NCI-H1092 treated with DMSO at 0.1 percent for 48 hours (cell line): ENCODE results near the gene CLSTN1.
"Not testable (repeated sequence)": the region's sequence is repeated elsewhere in the genome, so short reads cannot be mapped to it uniquely, and the experiment has no call there.

ENCODE experiments used
- DNase-seq: peaks from one replicate; lab custom pipeline; 2025; lab: John Stamatoyannopoulos, UW

The CLSTN1 gene

DNA sequence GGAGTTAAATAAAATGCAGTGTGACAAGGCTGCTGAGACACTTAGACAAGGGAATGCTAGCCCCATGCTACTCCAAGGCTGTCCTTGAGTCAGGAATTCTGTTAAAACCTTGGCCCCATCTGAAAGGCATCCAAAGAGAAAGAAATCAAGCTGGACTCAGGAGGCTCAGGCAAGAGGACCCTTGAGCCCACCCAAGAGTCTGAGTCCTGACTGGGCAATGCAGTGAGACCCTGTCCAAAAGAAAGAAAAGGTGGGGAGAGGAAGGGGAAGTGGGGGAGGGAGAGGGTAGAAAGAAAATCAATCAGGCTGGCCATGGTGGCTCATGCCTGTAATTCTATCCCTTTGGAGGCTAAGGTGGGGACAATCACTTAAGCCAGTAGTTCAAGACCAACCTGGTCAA is 26.7 kb downstream of the CLSTN1 start:
- no peak for DNase-seq

DNA sequence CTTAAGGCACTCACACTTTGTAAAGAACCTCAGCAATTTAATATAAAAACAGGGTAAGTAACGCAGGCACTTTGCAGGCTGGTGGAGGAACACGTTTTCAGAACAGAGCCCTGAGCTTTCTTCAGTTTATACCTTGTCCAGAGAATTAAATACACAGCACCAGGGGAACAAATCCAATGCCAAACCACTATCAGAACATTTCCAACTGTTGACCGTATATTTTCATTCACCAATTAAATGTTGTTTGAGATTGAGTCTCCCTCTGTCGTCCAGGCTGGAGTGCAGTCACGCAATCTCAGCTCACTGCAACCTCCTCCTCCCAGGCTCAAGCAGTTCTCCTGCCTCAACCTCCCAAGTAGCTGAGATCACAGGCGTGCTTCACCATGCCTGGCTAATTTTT is 29.7 kb downstream of the CLSTN1 start:
- no peak for DNase-seq

DNA sequence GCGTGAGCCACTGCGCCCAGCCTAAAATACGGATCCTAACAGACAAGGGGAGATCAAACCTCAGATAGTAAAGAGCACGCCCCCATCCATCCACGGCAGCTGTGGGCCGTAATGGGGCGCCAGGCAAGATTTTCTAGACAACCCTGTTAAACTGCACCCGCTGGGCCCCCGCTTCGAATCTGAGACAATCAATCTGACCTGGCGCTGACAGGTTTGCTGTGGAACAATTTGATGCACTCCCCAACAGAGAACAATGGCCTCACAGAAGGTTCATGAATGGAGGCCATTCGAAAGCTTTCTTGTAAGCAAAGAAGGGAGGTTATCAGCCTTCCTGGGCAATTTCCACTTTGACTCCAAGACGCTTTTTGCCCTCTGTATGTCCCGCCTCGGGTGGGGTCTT is 30.5 kb downstream of the CLSTN1 start:
- DNase-seq, result no peak

DNA sequence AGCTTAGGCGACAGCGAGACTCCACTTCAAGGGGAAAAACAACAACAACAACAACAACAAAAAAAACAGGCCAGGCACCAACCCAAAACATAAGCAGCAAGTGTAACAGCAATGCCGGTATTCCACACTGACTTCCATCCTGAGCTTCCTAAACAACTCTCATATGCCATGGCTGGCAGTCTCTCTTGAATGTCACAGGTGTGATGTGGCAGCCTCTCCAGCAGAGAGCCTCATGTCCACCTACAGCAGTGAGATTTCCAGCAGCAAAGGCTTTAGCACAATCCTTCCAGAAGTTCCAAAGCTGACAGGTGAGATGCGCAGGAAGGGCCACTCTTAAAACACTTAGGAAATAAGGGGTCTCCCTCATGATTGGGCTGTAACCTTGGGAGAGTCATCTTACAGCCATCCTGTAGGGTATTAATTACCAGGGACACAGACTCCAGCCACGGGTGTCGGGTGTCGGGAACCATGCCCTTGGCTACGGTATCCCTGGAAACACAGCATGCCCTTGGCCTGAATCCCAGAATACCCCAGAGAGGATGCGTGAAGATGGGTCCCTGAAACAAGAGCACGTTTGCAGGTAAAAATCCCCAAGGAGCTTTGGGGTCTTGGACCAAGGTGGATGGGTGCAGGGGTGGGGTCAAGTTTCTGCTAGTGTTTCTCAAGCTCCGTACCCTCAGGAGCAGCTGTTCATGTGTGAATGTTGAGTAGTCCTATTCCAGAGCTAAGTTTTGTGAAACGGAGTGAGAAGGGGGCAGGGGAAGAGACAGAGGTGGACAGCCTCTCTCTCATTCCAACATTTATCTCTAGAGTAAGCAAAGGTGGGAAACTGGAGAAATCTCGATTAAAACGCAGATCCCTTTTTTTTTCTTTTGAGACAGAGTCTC is 31.4 kb downstream of the CLSTN1 start:
- DNase-seq, result peak; percentile 99

DNA sequence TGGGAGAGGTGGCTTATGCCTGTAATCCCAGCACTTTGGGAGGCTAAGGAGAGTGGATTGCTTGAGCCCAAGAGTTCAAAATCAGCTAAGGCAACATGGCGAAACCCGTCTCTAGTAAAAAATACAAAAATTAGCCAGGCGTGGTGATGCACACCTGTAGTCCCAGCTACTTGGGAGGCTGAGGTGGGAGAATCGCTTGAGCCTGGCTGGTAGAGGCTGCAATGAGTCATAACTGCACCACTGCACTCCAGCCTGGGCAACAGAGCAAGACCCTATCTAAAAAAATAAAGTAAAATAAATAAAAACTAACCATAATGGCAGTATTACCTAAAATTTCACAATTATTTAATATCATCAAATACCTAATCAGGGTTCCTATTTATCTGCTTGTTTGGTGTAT is 34.1 kb downstream of the CLSTN1 start:
- DNase-seq, result not testable (repeated sequence)

DNA sequence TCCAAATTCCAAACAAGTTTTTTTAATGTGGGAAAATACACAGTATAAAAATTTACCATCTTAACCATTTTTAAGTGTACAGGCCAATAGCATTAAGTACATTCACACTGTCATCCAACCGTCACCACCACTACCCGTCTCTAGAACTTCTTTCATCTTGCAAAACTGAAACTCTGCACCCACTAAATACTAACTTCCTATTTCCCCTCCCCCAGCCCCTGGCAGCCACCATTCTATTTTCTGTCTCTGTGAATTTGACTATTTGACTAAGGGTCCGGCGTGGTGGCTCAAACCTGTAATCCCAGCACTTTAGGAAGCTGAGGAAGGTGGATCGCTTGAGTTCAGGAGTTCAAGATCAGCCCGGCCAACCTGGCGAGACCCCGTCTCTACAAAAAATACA is 36.1 kb downstream of the CLSTN1 start:
- DNase-seq, result no peak

DNA sequence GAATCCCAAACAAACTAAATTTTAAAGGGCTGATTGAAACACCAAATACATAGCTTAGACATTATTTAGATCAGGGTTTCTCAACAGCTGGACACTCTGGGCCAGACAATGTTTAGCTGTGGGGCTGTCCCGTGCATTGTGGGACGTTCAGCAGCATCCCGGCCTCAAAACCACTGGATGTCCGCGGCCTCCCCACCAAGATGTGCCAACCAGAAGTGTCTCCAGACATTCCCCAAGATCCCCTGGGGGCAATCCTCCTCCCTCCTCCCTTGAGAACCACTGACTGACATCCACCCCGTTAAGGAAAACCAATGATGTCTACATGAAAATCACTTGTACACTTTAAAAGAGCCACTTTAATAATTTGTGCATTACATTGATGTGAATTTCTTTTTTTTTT is 38.4 kb downstream of the CLSTN1 start:
- DNase-seq, result no peak

DNA sequence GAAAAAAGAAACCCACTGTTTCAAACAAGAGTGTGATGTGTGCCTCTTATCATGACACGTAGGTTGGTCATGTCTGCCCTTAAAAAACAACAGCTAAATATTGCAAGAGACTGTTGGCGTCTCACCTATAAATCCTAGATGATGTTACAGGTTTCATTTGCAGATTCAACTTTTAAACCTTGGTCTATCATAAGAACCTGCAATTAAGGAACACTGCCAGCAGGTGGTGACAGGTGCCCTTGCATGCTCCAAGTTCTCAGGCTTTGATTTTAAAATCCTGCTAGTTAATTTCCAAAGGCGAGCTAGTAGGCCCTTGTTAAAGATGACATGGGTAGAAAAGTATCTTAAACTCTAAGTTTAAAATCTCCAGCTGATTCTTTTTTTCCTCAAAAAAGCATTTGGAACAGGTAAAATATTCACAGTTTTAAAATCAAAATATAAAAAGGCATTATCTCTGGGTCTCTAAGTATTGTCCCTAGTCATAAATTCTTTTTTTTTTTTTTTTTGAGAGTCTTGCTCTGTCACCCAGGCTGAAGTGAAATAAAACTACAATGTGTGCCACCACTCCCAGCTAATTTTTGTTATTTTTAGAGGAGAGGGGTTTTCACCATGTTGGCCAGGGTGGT is 39.1 kb downstream of the CLSTN1 start:
- DNase-seq, result peak; percentile 59

DNA sequence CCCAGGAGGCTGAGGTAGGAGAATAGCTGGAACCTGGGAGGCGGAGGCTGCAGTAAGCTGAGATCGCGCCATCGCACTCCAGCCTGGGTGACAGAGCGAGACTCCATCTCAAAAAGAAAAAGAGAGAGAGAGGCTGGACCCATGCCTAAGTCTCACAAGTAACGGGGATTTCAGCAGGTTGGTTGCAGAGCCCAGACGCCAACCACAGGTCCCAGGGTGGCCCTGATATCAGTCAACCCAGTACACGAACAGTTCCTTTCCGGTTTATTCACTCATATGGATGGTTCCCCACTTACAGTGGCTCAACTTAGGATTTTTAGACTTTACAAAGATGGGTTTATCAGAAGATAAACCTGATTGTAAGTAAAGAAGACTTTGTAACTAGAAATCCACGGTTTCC is 40.9 kb downstream of the CLSTN1 start:
- no peak for DNase-seq

DNA sequence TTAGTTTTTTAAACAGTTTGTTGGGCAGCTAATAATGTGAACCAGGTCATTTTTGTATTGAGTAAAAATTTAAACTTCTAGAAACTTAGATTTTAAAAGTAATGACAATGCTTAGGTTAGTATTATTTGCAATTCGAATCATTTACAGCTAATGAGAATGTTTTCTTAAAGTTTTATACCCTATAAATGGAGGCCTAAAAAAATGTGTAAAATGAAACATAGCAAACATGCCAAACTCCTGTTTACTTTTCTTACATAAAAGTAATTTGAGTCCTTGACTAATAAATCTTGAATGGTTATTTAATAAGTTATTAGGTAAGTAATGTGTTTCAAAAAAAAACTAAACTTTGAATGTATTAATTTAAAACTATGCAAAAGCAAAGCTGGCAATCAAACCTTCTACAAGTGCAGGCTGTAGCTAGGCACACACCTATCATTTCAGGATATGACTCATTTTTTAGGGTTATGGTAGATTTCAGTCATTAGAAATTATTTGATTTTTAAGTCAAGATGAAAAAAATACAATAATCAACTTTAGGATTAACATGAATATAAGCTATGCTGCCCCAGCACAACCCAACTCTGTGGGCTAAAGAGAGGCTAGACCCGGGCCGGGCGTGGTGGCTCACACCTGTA is 41.5 kb downstream of the CLSTN1 start:
- no peak for DNase-seq

DNA sequence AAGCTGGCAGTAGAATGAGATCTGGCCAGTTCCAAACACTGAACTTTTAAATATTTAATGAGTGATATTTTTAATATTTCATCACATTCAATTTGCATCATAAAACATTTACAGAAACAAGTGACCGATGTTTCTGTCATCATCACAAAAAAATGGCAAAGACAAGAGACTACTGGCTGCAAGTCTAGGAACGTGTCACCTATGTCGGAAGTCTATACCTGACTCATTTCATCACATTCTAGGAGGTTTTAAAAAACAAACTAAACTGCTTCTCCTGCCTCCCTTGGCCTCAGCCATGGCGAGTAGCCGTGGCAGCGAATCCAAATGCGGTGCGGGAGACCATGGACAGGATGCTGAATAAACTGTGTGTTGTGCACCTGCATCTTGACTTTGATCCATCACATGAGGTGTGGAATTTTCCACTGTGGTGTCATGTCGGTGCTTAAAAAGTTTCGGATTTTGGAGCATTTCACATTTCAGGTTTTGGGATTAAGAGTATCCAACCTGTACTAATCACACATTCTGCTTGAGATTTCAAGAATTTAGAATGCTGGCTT is 43.1 kb downstream of the CLSTN1 start:
- no peak for DNase-seq

DNA sequence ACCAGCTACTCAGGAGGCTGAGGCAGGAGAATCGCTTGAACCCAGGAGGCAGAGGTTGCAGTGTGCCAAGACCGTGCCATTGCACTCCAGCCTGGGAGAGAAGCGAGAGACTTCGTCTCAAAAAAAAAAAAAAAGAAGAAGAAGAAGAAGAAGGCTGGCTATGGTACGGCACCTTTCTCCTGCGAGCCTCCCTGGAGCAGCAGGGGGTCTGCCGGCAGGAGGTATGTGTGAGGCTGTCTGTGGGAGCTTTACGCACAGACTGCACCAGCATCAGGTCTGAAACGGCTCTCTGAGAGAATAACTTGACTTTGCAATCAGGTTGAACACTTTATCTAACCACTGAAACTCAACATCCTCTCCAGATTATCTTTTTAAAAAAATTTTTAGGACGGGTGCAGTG is 44.9 kb downstream of the CLSTN1 start:
- no peak for DNase-seq

DNA sequence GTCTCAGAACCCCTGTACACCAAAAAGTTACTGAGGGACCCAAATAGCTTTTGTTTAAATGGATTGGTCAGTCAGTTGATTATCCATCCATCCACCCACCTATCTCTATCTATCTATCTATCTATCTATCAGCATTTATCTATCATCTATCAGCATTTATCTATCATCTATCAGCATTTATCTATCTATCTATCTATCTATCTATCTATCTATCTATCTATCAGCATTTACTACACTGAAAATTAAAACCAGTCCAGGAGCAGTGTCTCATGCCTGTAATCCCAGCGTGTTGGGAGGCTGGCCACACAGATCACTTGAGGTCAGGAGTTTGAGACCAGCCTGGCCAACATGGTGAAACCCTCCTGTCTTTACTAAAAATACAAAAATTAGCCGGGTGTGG is 47.1 kb downstream of the CLSTN1 start:
- DNase-seq, result no peak

DNA sequence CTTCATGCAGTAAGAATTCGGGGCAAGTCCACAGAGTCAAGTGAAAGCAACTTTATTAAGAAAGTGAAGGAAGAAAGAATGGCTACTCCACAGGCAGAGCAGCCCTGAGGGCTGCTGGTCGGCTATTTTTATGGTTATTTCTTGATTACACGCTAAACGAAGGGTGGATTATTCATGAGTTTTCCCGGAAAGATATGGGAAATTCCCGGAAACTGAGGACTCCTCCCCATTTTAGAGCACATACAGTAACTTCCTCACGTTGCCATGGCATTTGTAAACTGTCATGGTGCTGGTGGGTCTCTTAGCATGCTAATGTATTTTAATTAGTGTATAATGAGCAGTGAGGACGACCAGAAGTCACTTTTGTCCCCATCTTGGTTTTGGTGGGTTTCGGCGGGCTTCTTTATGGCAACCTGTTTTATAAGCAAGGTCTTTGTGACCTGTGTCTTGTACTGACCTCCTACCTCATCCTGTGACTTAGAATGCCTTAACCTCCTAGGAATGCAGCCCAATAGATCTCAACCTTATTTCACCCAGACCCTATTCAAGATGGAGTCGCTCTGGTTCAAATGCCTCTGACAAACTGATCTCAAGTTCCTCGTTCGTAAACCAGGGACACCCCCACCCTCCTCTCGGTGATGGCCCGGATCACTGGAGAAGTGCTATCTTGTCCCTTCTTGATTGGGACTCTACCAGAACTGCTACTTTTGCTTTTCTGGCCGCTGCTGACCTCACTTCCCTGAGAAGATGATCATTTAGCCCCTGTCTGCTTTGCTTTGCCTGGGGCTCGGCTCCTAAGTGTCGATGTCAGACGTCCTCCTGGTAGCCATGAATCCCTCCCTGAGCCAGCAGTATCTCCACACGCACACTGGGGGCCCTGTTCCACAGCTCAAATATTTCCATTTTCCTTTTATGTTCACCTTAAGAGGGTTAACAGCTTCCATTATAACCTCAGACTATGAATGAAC is 48.8 kb downstream of the CLSTN1 start:
- DNase-seq, result no peak

DNA sequence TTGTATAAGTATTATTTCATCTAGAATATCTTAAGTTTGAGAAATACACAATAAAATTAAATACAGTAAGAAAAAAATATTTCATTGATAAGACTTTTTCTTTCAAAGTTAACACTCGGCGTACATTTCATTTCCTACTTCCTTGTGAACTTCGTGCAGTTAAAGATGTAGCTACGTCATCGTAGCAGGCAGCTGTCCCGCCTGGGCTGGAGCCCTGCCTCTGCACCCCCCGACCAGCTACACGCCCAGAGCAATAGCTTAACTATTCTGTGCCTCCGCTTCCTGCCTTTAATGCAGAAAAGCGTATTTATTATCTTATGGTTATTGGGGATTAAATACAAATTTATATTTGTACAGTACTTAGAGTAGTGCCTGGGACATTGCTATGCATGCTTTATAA is 53.5 kb downstream of the CLSTN1 start:
- no peak for DNase-seq

DNA sequence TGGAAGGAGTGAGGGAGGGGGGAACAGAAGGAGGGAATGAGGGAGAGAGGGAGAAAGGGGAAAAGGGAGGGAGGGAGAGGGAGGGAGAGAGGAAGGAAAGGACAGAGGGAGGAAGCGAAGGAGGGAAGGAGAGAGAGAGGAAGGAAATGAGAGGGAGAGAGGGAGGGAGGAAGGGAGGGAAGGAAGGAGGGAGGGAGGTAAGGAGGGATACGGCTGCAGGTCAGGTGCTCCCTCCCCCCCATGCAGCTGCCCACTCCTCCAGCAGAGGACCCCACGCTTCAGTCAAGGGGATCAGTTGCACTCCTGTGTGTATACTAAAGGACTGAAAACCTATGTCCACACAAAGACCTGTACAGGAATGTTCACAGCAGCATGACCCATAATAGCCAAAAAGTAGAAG is 54.8 kb downstream of the CLSTN1 start:
- DNase-seq, result no peak

DNA sequence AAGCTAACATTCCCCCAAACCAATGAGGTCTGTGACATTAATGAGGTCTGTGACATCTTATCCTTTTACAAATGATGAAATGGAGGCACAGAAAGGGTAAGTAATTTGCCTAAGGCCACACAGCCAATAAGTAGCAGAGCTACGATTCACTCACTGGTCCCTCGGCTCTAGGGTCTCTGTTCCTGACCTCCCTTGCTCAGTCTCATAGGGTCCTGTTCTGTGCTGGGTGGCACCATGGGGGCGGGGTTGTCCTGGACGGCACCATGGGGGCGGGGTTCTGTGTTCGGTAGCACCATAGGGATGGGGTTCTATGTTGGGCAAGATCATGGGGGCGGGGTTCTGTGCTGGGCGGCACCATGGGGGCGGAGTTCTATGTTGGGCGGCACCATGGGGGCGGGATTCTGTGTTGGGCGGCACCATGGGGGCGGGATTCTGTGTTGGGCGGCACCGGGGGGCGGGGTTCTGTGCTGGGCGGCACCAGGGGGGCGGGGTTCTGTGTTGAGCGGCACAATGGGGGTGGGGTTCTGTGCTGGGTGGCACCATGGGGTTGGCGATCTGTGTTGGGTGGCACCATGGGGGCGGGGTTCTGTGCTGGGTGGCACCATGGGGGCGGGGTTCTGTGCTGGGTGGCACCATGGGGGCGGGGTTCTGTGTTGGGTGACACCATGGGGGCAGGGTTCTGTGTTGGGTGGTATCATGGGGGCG is 55.6 kb downstream of the CLSTN1 start:
- DNase-seq, result no peak

DNA sequence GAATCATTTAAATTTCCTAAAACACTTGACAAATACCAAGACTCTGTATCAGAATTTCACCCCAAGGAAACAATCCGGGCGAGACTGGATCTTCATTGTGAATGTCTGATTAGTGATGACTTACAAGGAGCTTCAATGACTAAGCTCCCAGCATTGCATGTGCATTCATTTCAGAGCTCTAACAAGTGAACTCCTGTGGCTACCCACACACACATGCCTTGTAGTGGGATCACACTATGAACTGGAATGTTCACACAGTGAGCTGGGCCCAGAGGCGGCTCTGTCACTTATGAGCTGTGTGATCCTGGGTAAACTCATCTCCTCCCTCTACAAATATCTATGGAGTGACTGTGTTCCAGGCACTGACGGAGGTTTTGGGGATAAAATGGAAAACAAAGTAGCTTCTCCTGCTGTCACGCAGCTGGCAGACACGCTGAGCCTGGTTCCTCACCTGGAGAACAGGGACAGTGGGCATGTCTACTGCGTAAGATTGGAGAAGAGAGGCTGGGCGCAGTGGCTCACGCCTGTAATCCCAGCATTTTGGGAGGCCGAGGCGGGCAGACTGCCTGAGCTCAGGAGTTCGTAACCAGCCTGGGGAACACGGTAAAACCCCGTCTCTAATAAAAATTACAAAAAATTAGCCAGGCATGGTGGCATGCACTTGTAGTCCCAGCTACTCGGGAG is 56.9 kb downstream of the CLSTN1 start:
- no peak for DNase-seq

DNA sequence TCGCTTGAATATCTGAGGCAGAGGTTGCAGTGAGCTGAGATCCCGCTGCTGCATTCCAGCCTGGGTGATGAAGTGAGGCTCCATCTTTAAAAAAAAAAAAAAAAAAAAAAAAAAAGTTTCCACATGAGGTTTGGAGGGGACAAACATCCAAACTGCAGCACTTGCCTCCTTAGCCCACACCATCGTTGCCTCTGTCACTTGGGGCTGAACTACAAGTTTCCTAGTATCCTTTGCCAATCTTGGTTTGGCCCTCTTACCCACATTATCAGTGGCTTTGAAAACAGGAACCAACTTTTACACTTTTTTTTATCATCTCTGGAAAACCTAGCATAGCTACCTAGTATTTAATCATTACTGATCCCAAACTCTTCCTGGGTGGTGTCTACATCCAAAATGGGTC is 59.2 kb downstream of the CLSTN1 start:
- DNase-seq, result no peak

DNA sequence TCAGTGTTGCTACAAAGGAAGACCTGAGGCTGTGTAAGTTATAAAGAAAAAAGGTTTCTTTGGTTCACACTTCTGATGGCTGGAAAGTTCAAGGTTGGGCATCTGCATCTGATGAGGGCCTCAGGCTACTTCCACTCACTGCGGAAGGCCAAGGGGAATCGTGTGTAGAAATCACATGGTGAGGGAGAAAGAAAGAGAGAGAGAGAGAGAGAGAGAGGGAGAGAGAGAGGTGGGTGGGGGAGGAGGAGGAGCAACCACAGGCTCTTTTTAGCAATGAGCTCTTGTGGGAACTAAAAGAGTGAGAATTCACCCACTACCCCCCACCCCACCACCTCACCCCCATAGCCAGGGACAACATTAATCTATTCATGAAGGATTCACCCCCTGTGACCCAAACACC is 59.9 kb downstream of the CLSTN1 start:
- DNase-seq, result no peak

DNA sequence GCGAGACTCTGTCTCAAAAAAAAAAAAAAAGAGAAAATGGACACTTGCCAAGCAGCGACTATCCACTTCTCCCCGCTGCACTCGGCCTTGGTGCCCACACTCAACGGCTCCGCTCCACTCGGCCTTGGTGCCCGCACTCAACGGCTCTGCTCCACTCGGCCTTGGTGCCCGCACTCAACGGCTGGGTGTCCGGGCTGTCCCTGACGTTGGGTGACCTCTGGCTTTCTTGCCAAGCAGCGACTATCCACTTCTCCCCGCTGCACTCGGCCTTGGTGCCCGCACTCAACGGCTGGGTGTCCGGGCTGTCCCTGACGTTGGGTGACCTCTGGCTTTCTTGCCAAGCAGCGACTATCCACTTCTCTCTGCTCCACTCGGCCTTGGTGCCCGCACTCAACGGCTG is 61.3 kb downstream of the CLSTN1 start:
- DNase-seq, result not testable (repeated sequence)
